Measurements from ENCODE around the gene NAV2. TPM values are rescaled to one million over a fixed set of nuclear protein-coding genes. Genes with fewer than 3 reads are reported as not detected.
A peak's percentile ranks its signal among the peaks of the same experiment; 100 is the strongest.

NAV2 gene
- total RNA-seq, 1 donor from 2014 or later = 44.8 TPM

DNA sequence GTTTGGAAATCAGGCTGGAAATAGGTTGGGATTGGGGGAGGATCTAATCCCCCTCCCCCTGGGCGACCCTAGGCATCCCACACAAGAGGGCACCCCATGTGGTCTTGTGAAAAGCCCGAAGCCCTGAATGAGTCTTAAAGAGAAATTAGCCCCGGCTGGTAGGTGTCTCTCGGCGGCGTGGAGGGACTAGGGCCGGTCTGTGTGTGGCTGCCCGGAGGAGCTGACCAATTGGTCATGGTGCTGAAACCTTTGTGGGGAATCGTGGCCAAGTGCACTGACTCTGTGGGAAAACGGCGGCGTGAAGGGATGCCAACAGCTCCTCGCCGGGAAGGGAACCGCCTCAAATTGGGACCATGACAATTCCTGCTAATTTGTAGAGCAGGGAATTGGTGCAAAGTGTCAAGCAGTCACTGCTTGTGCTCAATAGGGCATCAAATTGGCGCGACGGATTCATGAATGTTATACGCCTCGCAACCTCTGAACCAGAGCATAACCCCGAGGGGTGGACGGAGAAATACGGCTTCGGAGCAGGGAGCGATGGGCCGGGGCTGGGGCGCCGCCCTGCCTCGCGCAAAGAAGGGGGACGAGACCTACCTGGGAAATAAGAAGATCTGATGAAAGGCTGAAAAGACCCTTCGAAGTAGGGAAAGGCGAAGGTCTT lies 446.1 kb downstream of the NAV2 start:
- Histone ChIP-seq H3K9me3 (no peaks in the 10 kb centered on the region), H3K4me1 (peaks cover 18% of the 10 kb centered on the region), H3K27me3 (peaks cover 97% of the 10 kb centered on the region), H3K4me3 (no peak overlapping the region), H3K36me3 (no peaks in the 10 kb centered on the region), H3K27ac (no peak overlapping the region)
- ATAC-seq = peak; percentile 74
- DNase-seq = no peak
- TF ChIP-seq, protein P1, sequence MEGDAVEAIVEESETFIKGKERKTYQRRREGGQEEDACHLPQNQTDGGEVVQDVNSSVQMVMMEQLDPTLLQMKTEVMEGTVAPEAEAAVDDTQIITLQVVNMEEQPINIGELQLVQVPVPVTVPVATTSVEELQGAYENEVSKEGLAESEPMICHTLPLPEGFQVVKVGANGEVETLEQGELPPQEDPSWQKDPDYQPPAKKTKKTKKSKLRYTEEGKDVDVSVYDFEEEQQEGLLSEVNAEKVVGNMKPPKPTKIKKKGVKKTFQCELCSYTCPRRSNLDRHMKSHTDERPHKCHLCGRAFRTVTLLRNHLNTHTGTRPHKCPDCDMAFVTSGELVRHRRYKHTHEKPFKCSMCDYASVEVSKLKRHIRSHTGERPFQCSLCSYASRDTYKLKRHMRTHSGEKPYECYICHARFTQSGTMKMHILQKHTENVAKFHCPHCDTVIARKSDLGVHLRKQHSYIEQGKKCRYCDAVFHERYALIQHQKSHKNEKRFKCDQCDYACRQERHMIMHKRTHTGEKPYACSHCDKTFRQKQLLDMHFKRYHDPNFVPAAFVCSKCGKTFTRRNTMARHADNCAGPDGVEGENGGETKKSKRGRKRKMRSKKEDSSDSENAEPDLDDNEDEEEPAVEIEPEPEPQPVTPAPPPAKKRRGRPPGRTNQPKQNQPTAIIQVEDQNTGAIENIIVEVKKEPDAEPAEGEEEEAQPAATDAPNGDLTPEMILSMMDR (IDR thresholded peaks at IDR 0.05) = no peak
- intact Hi-C loops (cut with DNase I) = no loop called here

DNA sequence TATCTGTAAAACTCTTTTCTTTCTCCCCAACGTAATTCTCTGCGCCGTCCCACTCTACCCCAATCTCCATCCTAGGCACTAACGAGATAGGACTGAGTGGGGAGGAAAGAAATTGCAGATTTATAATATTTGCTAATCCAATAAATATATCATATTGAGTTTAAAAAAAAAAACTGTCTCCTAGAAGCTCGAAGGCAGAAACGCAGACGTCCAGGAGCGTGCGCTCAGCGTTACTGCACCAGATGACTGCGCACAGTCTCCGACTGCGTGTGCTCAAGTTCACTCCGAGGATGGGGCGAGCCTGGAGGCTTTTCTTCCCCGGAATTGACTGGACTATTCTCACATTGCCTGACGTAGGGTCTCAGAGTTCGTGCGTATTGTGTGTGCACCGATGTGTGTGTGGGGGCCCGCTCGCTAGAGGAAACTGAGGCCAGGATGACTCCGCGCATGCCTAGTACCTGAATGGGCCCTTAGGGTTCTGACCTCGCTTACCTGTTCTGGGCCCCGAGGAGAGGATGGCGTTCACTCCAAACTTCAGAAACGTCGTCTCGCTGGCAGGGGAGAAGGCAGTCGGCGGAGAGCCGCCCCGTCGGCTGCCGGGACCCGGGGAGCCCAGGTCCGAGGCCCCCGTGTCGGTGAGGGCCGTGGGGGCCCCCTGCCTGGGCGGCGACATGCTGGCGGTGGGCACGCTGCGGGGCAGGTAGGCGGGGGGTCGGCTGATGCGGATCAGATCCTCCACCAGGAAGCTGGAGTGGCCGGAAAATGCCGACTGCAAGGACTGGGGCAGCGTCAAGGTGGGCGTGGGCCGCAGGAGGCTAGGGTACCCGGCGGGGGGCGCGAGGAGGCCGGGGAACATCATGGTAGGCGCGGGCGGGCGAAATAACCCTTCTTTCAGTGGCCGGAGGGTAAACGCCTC lies 447.1 kb downstream of the NAV2 start:
- Histone ChIP-seq H3K4me1 (peaks cover 19% of the 10 kb centered on the region), H3K9me3 (no peaks in the 10 kb centered on the region), H3K4me3 (no peak overlapping the region), H3K36me3 (no peaks in the 10 kb centered on the region), H3K27ac (no peak overlapping the region), H3K27me3 (peaks cover 99% of the 10 kb centered on the region)
- intact Hi-C loops (cut with DNase I) = no loop called here
- DNase-seq (no peak), ATAC-seq (no peak)
- TF ChIP-seq, protein P1 (IDR thresholded peaks at IDR 0.05) = no peak

DNA sequence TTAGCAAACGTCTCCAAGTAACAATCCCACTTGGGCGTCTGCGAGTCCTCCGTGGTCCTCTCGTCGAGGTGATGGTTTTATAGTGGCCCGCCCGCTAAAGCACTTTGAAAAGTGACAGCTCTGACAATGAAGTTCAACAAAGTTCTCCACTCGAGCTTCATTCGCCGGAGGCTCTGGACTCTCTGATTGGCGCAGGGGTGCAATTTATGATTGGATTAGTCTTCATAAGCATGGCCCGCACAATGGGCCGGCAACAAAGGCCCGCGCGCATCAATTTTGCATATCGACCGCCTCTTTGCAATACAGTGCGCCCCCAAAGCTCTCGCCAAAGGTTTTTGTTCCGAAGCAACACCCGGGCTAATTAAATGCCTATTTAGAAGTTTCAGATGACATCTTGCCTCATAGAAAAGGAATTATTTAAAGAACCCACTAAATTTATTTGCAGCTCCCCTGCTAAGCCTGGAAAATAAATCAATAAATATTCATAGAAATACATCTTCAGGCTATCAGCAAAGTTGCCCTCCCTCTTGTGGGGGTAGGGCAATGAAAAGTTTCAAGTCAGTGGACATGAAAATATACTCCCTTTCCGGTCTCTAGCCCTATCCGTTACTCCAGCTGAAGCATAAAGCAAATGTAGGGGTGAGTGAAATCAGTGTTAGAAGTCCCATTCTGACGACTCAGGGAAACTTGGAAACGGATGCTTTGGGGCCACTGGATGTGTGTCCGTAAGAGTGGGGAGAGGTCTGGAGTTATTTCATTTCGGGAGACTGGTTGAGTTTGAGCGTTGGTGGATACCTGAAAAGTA lies 448.0 kb downstream of the NAV2 start, which contains the start of gene DBX1:
Gene DBX1, minus strand, starts transcription at position 51 of the 805 bp plus-strand sequence. CDS start 151 bp downstream, outside the sequence.
- DNase-seq (no peak), ATAC-seq (no peak)
- Histone ChIP-seq H3K36me3 (no peaks in the 10 kb centered on the region), H3K27ac (no peak within 1 kb of the TSS), H3K27me3 (peaks cover 99% of the 10 kb centered on the region), H3K4me3 (no peak within 1 kb of the TSS), H3K4me1 (peaks cover 19% of the 10 kb centered on the region), H3K9me3 (no peaks in the 10 kb centered on the region)
- TF ChIP-seq, protein P1 (IDR thresholded peaks at IDR 0.05) = no peak
- intact Hi-C loops (cut with DNase I) = no loop called here

DNA sequence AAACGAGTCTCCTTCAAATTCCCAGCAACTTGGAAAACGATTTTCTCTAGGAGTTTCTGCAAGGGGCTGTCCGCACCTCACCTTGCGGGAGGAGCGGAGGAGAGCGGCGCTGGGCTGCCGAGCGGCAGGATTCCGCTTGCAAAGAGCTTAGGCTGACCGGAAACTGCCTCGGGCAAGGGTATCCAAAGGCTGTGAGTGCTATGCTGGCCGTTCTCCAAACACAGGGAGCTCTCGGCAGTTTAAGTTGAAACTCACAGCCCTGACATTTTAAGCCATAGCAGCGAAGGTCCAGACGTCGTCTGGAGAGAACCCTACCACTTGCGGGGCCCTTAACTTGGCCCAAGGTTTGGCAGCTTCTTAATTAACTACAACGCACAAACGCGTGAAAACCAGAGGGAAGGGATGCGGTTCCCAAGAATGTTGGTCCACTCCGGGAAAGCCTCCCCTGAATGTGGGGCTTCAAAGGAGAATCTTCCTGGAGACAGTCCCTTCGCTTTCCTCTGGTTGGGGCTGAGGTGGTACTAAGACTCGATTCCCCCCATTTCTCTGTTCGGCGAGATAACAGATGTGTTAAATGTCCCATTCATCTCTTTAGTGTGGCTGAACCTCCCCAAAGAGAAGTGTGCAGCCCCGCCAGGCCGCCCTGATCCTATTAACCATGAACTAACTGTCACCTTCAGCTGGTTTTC lies 448.7 kb downstream of the NAV2 start:
- no peaks in the 10 kb centered on the region for H3K36me3 ChIP-seq
- H3K4me3 ChIP-seq = no peak overlapping the region
- H3K9me3 ChIP-seq = no peaks in the 10 kb centered on the region
- DNase-seq (no peak), ATAC-seq (no peak)
- peaks cover 15% of the 10 kb centered on the region for H3K4me1 ChIP-seq
- H3K27me3 ChIP-seq = peaks cover 99% of the 10 kb centered on the region
- intact Hi-C loops (cut with DNase I) = no loop called here
- no peak overlapping the region for H3K27ac ChIP-seq
- TF ChIP-seq, protein P1 (IDR thresholded peaks at IDR 0.05) = no peak

All from upper lobe of right lung (tissue), 1 donor.